GM19193 (cell line): Measurements from ENCODE around the gene TRIO.

Experiments used
- POLR2A ChIP-seq: IDR thresholded peaks from 4 replicates; pipeline ENCODE4 v1.6.1; 2011; ENCODE audit not compliant: insufficient read depth, insufficient read length; ENCODE audit errors: extremely low read depth

TRIO gene

GRCh38 chr5:14136228-14136627, 6.9 kb upstream of the TRIO start:
- TF ChIP-seq POLR2A = no peak

- TF ChIP-seq POLR2A = no peak
Measured at GRCh38 chr5:14138608-14139540, 4.3 kb upstream of the TRIO start.

DNA sequence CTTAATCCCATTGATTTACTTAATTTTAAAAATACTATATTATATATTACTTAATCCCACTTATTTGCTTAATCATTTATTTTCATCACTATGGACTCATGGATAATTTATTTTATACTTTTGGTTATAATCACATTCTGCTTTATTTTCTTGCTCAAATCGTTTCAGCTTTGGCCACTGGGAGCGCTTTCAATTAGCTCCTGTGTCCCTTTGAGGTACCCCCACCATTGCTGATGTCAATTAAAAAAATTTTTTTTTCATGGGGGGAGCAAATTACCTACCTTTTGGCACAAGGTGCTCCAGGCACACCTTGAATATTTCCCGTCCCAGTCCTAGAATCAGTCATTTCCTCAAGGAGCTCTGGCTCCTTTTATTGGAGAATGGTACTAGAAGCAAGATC, 1.4 kb upstream of the TRIO start:
- no peak for TF ChIP-seq POLR2A

- no peak for TF ChIP-seq POLR2A
Measured at GRCh38 chr5:14142202-14142826, 828 bp upstream of the TRIO start.

- TF ChIP-seq POLR2A = no peak
Measured at GRCh38 chr5:14143546-14143840, 351 bp downstream of the TRIO start.

GRCh38 chr5:14143841-14144585, 871 bp downstream of the TRIO start:
- TF ChIP-seq POLR2A = no peak

- TF ChIP-seq POLR2A = peak; percentile 71
Measured at GRCh38 chr5:14144586-14145434, 1.7 kb downstream of the TRIO start.

- TF ChIP-seq POLR2A = no peak
Measured at GRCh38 chr5:14145435-14146334, 2.5 kb downstream of the TRIO start.

DNA sequence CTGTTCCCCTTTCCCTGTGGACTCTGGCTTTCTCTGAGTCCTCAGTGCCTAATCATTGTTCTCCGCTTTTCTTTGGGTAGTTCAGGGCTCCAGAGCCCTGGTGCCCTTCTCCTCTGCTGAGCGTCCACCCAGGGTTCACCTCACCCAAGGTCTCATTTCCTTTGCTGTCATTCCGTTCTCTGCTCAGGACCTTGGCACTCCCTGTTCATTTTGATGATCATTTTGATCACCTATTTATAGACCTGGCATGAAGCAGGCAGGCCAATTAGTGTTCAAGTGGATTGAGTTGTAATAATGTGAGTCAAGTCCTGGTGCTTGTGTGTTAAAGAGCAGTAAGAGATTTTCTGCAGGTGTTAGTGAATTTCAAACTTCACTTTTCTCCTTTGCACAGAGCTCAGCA, 3.6 kb downstream of the TRIO start:
- TF ChIP-seq POLR2A = no peak

DNA sequence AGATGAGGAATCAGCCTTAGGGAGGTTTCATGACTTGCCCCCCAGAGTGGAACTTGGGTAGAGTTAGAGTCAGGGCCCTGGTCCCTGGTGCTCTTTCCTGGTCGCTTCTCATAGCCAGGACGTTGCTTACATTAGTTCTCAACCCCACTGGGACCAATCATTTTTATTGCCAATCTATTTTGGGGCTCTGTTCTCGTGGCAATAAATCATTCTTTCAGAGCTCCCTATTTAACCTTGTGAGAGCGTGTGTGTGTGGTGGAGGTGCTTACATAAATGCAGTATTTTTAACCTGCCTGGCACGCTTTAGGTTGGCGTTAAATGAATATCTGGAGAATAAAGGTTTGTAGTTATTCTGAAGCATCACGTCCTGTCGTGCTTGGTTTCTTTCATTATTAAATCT, 4.1 kb downstream of the TRIO start:
- TF ChIP-seq POLR2A = no peak

GRCh38 chr5:14148483-14148882, 5.3 kb downstream of the TRIO start:
- TF ChIP-seq POLR2A = no peak

GRCh38 chr5:14148890-14149671, 5.9 kb downstream of the TRIO start:
- TF ChIP-seq POLR2A = no peak

DNA sequence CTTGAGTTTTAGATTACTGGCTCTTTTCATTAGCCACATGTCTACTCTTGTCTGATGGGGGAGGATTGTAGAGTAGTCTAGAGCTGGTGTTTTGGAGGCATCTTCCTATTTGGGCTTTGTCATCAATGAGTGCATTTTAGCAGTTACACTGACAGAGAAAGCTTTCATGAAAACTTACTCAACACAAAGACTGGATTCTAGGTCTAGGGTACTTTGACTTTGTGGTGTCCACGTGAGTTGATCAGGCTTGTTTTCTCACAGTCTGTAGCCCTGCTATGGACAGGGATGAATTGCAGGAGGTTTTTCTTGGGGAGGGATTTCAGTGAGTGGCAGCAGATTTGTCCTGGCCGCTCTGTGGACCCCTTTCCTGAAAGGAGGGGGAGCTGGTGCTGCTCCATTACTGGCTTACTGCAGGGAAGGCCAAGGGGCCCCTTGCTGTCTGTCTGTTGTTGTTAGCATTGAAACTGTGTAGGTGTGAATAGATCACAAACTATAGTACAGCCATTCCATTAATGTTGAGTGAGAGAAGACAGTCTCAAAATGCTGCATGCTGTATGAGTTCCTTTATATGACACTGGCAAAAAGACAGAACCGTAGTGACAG, 6.6 kb downstream of the TRIO start:
- no peak for TF ChIP-seq POLR2A

GRCh38 chr5:14151416-14151815, 8.3 kb downstream of the TRIO start:
- no peak for TF ChIP-seq POLR2A
